GM18861 (cell line): ENCODE data around the gene CPED1.
"Not testable (repeated sequence)": the region's sequence is repeated elsewhere in the genome, so short reads cannot be mapped to it uniquely, and the experiment has no call there.

Experiments
- ATAC-seq: cut with Tn5 transposase; IDR thresholded peaks from one replicate; pipeline ENCODE4 v1.9.1; 2021; ENCODE audit not compliant: unreplicated experiment

Gene CPED1

DNA sequence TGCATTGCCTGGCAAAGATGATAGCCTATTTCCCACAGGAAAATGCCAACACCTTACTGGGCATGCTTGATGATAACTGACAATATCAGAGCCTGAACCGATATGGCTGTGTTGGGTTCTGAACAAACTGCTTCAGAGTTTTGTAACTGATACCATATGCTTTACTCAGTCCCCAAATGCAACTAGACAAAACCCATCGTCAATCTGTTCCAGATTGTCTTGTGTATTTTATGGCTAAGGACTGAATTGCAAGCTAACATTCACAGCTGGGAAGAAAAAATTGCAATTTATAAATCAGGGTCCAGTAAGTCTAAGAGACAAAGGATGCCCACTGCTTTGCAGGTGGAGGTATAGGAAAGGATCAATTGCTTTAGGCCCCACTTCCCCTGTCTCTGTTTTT lies 223.5 kb downstream of the CPED1 start:
- ATAC-seq, result no peak

DNA sequence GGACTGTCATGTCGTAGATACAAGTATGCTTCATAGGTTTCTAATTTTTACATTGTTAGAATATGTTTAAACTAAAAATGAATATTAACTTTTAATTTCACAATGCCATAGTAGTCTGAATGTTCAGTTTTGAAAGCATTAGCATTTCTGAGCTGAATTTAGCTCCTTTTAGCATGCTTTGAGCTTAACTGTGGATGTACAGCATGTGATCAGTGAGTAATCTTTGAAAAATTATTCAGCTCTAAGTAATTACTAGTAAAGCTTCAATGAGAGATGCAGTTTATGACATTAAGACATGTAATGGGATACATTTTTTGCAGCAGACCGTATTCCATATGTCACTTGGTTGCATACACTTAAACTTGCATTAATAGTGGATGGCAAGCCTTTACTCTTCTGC lies 226.1 kb downstream of the CPED1 start:
- no peak for ATAC-seq

DNA sequence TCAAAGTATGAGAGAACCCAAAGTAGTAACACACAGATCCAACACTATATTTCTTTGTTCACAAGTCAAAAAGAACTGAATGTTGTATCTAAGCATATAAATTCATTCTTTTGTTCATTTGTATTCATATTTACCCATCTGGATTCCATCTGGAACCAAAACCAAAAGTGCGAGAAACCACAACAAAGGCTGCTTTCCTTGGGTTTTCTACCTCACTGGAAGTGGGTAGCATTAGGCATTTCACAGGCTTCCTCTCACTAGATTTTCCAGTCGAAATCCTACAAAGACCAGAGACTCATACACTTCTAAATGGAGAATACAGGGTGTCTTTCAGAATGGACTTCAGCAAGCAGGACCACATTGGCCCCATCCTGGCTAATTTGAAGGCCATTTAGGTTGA lies 230.5 kb downstream of the CPED1 start:
- ATAC-seq, result no peak

DNA sequence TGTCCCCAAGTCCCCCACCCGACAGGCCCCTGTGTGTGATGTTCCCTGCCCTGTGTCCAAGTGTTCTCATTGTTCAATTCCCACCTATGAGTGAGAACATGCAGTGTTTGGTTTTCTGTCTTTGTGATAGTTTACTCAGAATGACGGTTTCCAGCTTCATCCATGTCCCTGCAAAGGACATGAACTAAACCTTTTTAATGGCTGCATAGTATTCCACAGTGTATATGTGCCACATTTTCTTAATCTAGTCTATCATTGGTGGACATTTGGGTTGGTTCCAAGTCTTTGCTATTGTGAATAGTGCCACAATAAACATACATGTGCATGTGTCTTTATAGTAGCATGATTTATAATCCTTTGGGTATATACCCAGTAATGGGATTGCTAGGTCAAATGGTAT lies 232.6 kb downstream of the CPED1 start:
- not testable (repeated sequence) for ATAC-seq

DNA sequence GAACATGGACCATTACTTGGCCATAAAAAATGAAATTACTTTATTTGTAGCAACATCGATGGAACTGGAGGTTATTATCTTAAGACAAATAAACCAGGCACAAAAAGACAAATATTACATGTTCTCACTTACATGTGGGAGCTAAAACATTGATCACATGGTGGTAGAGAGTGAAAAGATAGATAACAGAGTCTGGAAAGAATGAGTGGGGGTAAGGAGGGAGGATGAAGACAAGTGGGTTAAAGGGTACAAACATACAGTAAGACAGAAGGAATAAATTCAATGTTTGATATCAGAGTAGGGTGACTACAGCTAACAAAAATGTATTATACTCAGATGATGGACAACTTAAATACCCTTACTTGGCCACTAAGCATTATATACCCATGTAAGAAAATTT lies 240.3 kb downstream of the CPED1 start:
- ATAC-seq, result no peak

DNA sequence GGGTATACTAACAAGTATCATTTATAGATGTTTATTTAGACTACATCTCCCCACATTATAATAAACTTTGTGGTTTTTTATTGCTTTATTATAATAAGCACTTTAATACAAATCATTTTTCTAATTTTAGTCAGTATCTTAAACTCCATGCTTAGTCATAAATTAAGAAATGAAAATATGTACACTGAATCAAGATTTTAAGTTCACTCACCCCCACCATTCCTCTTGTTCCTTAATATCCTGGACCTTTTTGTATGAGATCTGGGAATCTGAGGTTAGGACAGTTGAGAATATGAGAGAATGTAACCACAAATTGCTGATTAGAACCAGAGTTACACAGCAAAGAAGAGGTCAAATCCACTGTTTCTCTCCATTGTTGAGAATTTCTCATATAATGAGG lies 246.7 kb downstream of the CPED1 start:
- ATAC-seq, result no peak

DNA sequence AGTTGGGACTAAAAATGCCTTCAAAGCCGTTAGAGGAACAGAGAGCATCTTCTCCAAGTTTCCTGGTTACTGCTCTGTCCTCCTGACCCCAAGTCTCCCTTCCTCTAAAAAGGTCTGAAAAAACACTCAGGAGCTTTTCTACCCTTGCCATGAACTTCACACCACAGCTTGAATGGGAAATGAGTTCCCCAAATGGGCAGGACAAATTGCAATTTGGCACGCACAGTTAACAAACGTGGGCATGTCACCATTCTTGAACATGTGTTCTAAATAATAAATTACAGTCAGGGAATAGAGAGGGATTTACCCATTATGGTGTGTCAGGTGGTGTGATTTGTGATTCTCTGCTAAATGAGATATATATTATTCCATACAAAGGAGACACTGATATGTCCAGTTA lies 249.1 kb downstream of the CPED1 start:
- no peak for ATAC-seq

DNA sequence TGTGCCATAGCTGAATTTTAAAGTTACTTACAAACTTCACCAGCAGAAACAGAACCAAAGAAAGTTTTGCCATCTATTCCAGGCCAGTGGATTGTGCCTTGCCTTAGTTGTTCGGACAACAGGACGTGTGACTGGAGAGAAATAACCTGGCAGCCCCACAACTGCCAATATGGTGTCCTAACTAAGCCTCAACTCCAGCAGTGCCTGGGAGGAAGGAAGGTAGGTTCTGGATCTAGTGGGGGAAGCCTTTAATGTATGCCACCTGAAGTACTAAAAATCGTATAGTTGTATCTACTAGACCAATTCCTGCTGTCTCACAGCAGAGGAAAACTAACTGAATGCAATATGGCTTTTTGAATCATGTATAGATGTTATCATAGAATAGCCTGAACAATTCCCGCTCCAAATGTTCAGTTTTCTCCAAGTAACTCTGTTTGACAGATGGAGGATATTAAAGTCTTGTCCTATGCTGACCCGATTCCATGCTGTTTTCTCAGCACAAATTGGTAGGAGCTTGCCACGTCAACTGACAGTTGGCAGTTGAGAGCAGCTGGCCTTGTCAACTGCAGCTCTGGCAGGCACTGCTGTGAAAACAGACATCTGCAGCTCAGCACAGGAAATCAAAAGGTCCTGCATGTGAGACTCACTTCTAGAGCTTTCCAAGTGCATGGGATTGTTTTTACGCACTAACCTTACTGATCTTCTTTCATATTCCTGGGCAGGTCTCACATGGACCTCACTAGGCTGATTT lies 255.8 kb downstream of the CPED1 start:
- no peak for ATAC-seq

DNA sequence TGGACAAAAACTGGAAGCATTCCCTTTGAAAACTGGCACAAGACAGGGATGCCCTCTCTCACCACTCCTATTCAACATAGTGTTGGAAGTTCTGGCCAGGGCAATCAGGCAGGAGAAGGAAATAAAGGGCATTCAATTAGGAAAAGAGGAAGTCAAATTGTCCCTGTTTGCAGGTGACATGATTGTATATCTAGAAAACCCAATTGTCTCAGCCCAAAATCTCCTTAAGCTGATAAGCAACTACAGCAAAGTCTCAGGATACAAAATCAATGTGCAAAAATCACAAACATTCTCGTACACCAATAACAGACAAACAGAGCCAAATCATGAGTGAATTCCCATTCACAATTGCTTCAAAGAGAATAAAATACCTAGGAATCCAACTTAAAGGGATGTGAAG lies 262.9 kb downstream of the CPED1 start:
- ATAC-seq, result not testable (repeated sequence)

DNA sequence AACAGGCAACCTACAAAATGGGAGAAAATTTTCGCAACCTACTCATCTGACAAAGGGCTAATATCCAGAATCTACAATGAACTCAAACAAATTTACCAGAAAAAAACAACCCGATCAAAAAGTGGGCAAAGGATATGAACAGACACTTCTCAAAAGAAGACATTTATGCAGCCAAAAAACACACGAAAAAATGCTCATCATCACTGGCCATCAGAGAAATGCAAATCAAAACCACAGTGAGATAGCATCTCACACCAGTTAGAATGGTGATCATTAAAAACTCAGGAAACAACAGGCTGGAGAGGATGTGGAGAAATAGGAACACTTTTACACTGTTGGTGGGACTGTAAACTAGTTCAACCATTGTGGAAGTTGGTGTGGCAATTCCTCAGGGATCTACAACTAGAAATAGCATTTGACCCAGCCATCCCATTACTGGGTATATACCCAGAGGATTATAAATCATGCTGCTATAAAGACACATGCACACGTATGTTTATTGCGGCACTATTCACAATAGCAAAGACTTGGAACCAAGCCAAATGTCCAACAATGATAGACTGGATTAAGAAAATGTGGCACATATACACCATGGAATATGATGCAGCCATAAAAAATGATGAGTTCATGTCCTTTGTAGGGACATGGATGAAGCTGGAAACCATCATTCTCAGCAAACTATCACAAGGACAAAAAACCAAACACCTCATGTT lies 264.2 kb downstream of the CPED1 start:
- ATAC-seq, result not testable (repeated sequence)

DNA sequence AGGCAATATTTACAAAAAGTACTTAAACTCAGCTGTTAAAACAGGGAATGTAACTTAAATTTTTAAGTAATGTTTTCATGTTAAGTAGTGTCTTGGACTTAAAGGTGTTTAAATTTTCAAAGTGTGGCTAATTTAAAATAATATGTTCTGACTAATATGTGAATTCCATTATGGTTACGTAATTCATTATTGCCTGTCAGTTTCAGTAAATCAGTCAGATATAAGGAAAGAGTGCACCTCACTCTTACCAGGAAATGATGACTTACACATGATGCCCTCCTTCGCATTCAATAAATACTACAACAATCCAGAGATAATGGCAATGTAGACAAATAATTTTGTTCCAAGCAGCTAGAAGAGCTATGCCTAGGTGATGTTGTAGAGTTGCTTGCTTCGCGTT lies 271.3 kb downstream of the CPED1 start:
- no peak for ATAC-seq

DNA sequence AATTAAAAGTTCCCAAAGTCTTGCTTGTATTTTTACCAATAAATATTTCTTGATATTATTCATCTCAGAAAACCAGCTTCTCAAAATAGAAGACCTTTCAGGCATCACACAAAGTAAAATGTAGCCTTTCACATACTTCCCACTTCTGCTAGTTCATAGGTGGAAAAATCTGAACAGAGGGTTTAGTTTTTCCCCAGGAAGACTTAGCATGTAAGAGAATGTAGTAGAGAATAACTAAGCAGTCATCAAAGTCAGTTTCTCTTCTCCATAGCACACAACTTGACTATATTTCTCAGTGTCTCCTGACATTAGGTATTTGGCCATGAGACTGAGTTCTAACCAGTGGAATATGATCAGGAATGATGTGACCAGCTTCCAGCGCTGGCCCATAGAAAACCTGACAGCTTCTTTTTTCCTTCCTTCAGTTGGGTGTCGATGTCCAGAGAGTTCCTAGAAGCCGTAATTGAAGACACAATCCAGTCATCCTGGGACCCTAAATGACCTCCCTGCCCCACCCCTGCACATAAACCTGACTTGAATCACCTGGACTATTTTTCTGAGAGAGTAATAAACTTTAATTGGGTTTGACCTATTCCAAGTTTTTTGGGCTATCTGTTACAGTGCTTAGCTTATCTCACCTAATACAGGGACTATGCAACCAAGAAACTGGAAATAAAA lies 272.8 kb downstream of the CPED1 start:
- no peak for ATAC-seq

DNA sequence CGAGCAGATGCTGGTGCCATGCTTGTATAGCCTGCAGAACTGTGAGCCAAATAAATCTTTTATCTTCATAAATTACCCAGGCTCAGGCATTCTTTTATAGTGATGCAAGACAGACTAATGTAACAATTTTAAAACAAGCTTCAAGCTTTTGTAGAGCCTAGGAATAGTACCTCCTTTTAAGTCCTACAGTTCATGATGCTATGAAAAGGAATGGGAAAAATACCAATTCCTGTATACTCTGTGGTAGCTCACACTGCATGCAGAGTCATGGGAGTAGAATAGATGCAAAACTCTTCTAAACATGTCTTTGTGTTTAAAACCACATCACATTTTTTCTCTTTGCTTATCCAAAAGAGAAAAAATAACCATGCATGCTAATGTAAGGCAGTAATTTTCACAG lies 273.7 kb downstream of the CPED1 start:
- ATAC-seq, result no peak

DNA sequence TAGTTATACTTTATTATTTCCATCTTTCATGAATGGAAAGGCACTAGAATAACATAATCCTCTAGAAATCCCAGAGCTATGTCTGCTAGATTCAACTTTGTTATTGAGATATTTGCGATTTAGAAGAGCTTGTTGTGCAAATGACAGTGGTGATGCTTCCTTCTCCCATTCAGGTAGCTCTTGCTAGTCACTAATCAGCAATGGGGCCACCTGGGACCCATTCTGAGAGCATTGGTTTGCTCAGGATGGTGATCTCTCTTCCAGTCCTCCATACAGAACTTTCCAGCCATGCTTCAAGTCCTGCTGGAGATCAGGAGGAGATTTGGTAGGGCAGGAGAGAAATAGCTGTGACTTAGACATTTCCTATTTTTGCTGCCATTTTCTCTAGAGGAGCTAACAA lies 274.5 kb downstream of the CPED1 start:
- no peak for ATAC-seq

DNA sequence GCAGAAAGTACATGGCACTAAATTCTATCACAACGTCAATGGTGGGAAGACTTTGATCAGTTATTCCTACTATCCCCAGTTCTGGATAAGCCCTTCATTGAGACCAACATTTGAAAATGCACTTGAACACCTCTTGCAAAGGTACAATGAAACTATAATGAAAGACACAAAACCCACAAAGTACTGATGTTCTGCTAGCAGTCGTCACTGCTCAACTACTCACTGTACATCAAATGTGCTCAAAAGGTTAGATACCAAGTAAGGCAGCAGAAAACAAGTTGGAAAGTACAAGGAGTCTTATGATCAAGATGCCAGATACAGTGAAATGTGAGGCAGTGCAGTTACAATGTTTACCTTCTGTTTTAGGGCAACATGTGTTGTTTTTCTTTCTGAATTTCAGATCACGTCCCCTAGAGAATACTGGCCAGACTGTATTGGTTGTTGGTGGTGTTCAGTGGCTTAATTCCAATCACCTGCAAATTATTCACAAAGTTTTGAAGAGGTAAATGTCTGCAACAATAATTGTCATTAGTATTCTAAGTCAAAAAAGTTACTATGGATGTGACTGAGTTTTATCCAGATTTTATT lies 277.9 kb downstream of the CPED1 start:
- no peak for ATAC-seq

DNA sequence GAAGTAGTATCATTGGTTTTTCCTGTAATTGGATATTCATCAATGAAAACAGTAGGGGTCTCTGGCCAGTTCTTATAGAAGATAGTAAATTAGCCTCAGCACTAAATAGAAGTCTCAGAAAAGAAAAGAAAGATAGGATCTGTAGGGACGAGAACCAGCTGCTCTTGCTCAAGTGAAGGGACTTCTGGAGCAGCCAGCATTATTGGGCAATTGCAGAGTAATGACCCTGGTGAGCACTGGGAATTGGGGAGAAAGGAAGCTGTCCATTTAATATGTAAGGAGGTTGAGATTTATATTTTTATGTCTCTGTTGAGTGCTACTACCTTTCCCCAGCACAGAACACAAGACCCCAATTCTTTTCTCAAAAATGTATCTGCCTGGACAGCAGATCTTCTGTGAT lies 279.1 kb downstream of the CPED1 start:
- ATAC-seq, result no peak

DNA sequence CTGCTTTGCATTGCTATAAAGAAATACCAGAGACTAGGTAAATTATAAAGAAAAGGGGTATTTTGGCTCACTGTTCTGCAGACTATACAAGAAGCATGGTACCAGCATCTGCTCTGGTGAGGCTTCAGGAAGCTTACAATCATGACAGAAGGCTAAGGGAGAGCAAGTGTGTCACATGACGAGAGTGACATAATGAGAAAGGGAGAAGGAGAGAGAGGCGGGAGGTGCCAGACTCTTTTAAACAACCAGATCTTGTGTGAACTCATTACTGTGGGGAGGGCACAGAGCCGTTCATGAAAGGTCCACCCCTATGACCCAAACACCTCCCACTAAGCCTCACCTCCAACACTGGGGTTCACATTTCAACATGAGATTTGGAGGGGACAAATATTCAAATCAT lies 281.3 kb downstream of the CPED1 start:
- ATAC-seq, result no peak

DNA sequence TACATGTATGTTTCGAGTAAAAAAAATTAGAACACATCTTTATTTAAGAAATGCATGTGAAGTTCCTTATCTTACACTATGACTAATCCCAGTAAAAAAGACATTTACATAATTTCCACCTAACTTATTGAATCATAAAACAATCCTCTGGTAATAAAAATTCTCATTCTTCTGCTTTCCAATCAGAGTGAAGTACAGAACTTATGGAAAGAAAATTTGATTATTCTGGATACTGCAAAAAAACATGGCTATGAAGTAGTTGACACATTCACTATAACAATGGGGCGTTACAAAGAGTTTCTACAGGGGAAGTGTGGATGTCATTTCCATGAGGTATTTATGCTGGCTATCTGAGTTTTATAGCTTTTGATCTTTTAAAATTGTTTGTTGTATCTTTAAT lies 282.6 kb downstream of the CPED1 start:
- ATAC-seq, result no peak

DNA sequence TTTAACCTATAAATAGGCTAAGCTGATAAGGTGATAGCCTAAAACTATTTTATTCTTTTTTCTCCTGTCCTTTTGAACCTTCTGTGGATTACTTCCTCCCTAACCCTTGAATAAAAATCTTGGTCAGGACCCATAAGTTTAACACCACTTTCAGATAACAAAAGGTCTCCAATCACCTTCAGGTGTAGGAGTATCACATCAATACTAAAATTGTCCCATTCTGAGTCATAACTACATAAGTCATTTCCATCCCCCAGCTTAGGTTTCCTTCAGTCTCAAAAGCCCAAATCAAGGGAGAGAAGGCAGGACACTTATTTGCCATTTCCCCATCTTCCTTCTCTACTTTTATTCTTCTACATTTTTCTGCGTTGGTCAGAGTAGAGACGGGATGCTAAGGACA lies 283.4 kb downstream of the CPED1 start:
- no peak for ATAC-seq

DNA sequence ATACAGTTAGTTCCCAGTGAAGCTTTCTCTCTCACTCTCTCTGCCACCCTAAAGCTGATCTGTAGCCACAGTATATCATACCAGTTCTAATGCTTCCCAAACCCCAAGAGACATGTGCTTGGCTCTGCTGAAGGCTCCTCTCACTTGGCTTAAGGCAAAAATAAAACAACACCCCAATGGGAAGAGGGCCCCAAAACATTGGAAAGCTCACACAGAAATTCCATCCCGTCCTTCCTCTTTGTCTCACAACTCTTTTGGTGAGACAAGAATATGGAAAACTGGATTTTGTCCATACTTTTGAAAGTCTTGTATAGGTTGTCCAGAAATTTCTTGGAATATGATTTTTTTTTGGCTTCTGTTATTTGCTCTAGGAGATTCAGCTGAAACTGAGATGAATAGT lies 284.2 kb downstream of the CPED1 start:
- ATAC-seq, result no peak

DNA sequence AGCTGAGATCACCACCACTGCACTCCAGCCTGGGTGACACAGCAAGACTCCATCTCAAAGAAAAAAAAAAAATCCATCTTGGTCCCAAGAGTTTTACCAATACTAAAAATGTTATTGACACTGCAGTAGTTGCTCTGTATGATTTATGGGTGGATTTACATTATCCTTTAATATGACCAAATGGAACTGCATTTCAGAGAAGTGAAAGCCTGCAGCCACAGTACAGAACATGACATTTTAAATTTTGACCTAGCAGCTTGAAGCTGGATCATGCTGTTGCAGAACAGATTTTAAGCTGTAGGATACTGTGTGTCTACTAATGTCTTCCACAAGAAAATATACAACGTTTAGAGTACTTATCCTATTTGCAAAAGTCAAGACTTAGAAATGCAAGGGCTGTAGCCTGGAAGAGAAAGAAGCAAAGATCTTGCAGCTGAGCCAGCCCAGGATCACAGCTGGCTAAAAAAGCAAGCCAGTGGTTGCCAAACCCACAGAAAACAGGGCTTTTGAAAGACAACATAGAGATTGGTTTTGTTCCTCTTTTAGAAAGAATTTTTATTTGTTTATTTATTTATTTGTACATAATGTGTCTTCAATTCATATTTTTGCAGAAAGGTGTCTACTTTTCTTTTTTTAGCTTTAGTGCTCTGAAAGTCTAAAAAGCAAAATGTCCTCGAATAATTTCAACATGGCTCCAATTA lies 285.1 kb downstream of the CPED1 start:
- ATAC-seq, result no peak
